IPS-18c (cell line): ENCODE results near the gene ILKAP.

Experiments
- H3K4me3 ChIP-seq: 2 replicates; pipeline ENCODE4 v1.7.0; 2013; ENCODE audit warnings: low read depth, mild to moderate bottlenecking, low read length, moderate library complexity; ENCODE audit not compliant: insufficient read depth
- H3K9me3 ChIP-seq: one replicate; pipeline ENCODE4 v1.6.1; 2013; ENCODE audit warnings: mild to moderate bottlenecking, low read length, moderate library complexity; ENCODE audit not compliant: control insufficient read depth, insufficient read depth

The ILKAP gene

GRCh38 chr2:238238766-238239542 lies 35.5 kb upstream of the ILKAP start:
- Histone ChIP-seq H3K9me3 (peaks cover 7% of the 10 kb centered on the region), H3K4me3 (no peak overlapping the region)

GRCh38 chr2:238238311-238238765 lies 34.8 kb upstream of the ILKAP start:
- Histone ChIP-seq H3K4me3 (no peak overlapping the region), H3K9me3 (peaks cover 7% of the 10 kb centered on the region)

- peaks cover 7% of the 10 kb centered on the region for H3K9me3 ChIP-seq
- no peak overlapping the region for H3K4me3 ChIP-seq
Measured at GRCh38 chr2:238237431-238238135, 34.1 kb upstream of the ILKAP start.

- Histone ChIP-seq H3K9me3 (peaks cover 7% of the 10 kb centered on the region), H3K4me3 (no peak overlapping the region)
Measured at GRCh38 chr2:238236571-238236970, 33.1 kb upstream of the ILKAP start.

GRCh38 chr2:238235856-238236255 lies 32.4 kb upstream of the ILKAP start:
- H3K9me3 ChIP-seq = peaks cover 7% of the 10 kb centered on the region
- H3K4me3 ChIP-seq = no peak overlapping the region

GRCh38 chr2:238235331-238235732 lies 31.8 kb upstream of the ILKAP start:
- Histone ChIP-seq H3K4me3 (no peak overlapping the region), H3K9me3 (peaks cover 7% of the 10 kb centered on the region)

- H3K4me3 ChIP-seq = no peak overlapping the region
- H3K9me3 ChIP-seq = peaks cover 1% of the 10 kb centered on the region
Measured at GRCh38 chr2:238233625-238234024, 30.1 kb upstream of the ILKAP start.

- peak overlapping the region; percentile 57; the same call in 1 of the 2 replicates for H3K4me3 ChIP-seq
Measured at GRCh38 chr2:238231809-238232208, 28.3 kb upstream of the ILKAP start.

GRCh38 chr2:238231251-238231793 lies 27.8 kb upstream of the ILKAP start:
- H3K4me3 ChIP-seq = peak overlapping the region; percentile 57
- H3K9me3 ChIP-seq = no peaks in the 10 kb centered on the region

More at GRCh38 chr2:238231809-238232208, 28.3 kb upstream of the ILKAP start:
- no peaks in the 10 kb centered on the region for H3K9me3 ChIP-seq

GRCh38 chr2:238230699-238231098 lies 27.2 kb upstream of the ILKAP start:
- Histone ChIP-seq H3K9me3 (no peaks in the 10 kb centered on the region), H3K4me3 (peak overlapping the region; percentile 57)

GRCh38 chr2:238228700-238229099 lies 25.2 kb upstream of the ILKAP start:
- no peak overlapping the region for H3K4me3 ChIP-seq
- H3K9me3 ChIP-seq = no peaks in the 10 kb centered on the region

- Histone ChIP-seq H3K4me3 (no peak overlapping the region), H3K9me3 (no peaks in the 10 kb centered on the region)
Measured at GRCh38 chr2:238227587-238228032, 24.1 kb upstream of the ILKAP start.

- Histone ChIP-seq H3K4me3 (no peak overlapping the region), H3K9me3 (no peaks in the 10 kb centered on the region)
Measured at GRCh38 chr2:238226698-238227586, 23.4 kb upstream of the ILKAP start.

- H3K4me3 ChIP-seq = no peak overlapping the region
Measured at GRCh38 chr2:238225911-238226697, 22.6 kb upstream of the ILKAP start.

GRCh38 chr2:238225121-238225520 lies 21.6 kb upstream of the ILKAP start:
- H3K9me3 ChIP-seq = no peaks in the 10 kb centered on the region

More at GRCh38 chr2:238225911-238226697, 22.6 kb upstream of the ILKAP start:
- H3K9me3 ChIP-seq = no peaks in the 10 kb centered on the region

GRCh38 chr2:238224356-238225035 lies 21.0 kb upstream of the ILKAP start:
- Histone ChIP-seq H3K9me3 (no peaks in the 10 kb centered on the region), H3K4me3 (no peak overlapping the region)

More at GRCh38 chr2:238225121-238225520, 21.6 kb upstream of the ILKAP start:
- no peak overlapping the region for H3K4me3 ChIP-seq
